OCI-LY7 (cell line): ENCODE results near the gene ANTKMT. TPM values are rescaled to one million over a fixed set of nuclear protein-coding genes. Genes with fewer than 3 reads are reported as not detected.

ENCODE experiments used
- BruUV-seq: library from RNA; stranded (reverse); fragments of 400-500 nt; replicated peaks from 2 replicates; lab custom pipeline; 2021; lab: Mats Ljungman, UMichigan
- CTCF ChIA-PET: fragments of 300-600 bp; sonication (Branson Sonifier 250); formaldehyde crosslinking; loops from one replicate; lab custom pipeline; 2022; ENCODE audit warnings: antibody characterized with exemption; ENCODE audit not compliant: unreplicated experiment; lab: Charles Lee
- POLR2A ChIA-PET: fragments of 300-600 bp; sonication (Branson Sonifier 250); formaldehyde crosslinking; loops from one replicate; lab custom pipeline; 2022; ENCODE audit warnings: antibody characterized with exemption; lab: Charles Lee
- DNase-seq: peaks from one replicate; pipeline ENCODE4 v3.0.0-alpha.2; 2015; ENCODE audit warnings: low spot score
- H2AFZ ChIP-seq: fragments of 200-600 bp; sonication (generic), shearing (Covaris generic); 2 replicates; pipeline ENCODE4 v1.6.1; 2014; ENCODE audit warnings: mild to moderate bottlenecking, antibody characterized with exemption, low read length, moderate library complexity
- H3K27ac ChIP-seq: fragments of 200-600 bp; sonication (generic); 2 replicates; pipeline ENCODE4 v1.5.1; 2014; ENCODE audit warnings: mixed run types, low read depth, mild to moderate bottlenecking, moderate library complexity, low read length, inconsistent platforms; ENCODE audit not compliant: poor library complexity, severe bottlenecking
- H3K36me3 ChIP-seq: fragments of 200-600 bp; sonication (generic); 2 replicates; pipeline ENCODE4 v1.6.1; 2014; ENCODE audit warnings: mild to moderate bottlenecking, antibody characterized with exemption, low read length, moderate library complexity, mixed read lengths; ENCODE audit not compliant: insufficient read depth
- H3K4me1 ChIP-seq: fragments of 200-600 bp; sonication (generic); 2 replicates; pipeline ENCODE4 v1.5.1; 2014; ENCODE audit warnings: mild to moderate bottlenecking, low read length; ENCODE audit not compliant: insufficient read depth, poor library complexity, severe bottlenecking
- H3K4me2 ChIP-seq: fragments of 200-600 bp; sonication (generic); 2 replicates; pipeline ENCODE4 v1.6.1; 2014; ENCODE audit warnings: mild to moderate bottlenecking, low read length
- H3K4me3 ChIP-seq: fragments of 200-600 bp; sonication (generic); 2 replicates; pipeline ENCODE4 v1.5.1; 2014; ENCODE audit warnings: mild to moderate bottlenecking, low read depth, low read length; ENCODE audit not compliant: poor library complexity, severe bottlenecking
- H3K79me2 ChIP-seq: fragments of 200-600 bp; sonication (generic); 2 replicates; pipeline ENCODE4 v1.6.1; 2016; ENCODE audit warnings: low read depth, mild to moderate bottlenecking, low read length, moderate library complexity, mixed read lengths; ENCODE audit not compliant: insufficient read depth
- H3K9me2 ChIP-seq: fragments of 200-600 bp; sonication (generic); 2 replicates; pipeline ENCODE4 v1.6.1; 2016; ENCODE audit warnings: mild to moderate bottlenecking, low read length, mixed read lengths; ENCODE audit not compliant: insufficient read depth
- H3K9me3 ChIP-seq: fragments of 200-600 bp; sonication (generic); 2 replicates; pipeline ENCODE4 v1.6.1; 2014; ENCODE audit warnings: mild to moderate bottlenecking, mixed run types, low read length, mixed read lengths
- H4K20me1 ChIP-seq: fragments of 200-600 bp; sonication (generic); 2 replicates; pipeline ENCODE4 v1.6.1; 2014; ENCODE audit warnings: mild to moderate bottlenecking, antibody characterized with exemption, low read length, moderate library complexity, mixed read lengths; ENCODE audit not compliant: insufficient read depth
- EZH2phosphoT487 ChIP-seq: fragments of 200-600 bp; sonication (generic); IDR thresholded peaks from 2 replicates; pipeline ENCODE4 v1.6.1; 2018; ENCODE audit warnings: low read depth, borderline replicate concordance, mild to moderate bottlenecking, mixed run types, antibody characterized with exemption, low read length, moderate library complexity, mixed read lengths
- intact Hi-C: fragments of 100-400 bp; cut with micrococcal nuclease; formaldehyde crosslinking; loops from one replicate; pipeline ENCODE4 v1.10.0; 2022; ENCODE audit not compliant: unreplicated experiment
- total RNA-seq, 2 experiments: library from RNA; depleted of rRNA in 1 of 2; stranded (reverse); fragments of >200 nt in 1 of 2; shearing (Covaris generic) in 1 of 2; gene quantifications; 2 replicates each; pipeline ENCODE4 v1.2.3, GENCODE V29; 2014 to 2022
- TF ChIP-seq, protein P1 (sequence below): fragments of 200-600 bp; sonication (generic); conservative IDR thresholded peaks from 2 replicates; pipeline ENCODE4 v1.5.1; 2014; ENCODE audit warnings: mild to moderate bottlenecking, antibody characterized with exemption, low read length, moderate library complexity, mixed read lengths

The ANTKMT gene
- total RNA-seq, 2 experiments from 2014 or later, result 46.5 to 51.3 TPM

DNA sequence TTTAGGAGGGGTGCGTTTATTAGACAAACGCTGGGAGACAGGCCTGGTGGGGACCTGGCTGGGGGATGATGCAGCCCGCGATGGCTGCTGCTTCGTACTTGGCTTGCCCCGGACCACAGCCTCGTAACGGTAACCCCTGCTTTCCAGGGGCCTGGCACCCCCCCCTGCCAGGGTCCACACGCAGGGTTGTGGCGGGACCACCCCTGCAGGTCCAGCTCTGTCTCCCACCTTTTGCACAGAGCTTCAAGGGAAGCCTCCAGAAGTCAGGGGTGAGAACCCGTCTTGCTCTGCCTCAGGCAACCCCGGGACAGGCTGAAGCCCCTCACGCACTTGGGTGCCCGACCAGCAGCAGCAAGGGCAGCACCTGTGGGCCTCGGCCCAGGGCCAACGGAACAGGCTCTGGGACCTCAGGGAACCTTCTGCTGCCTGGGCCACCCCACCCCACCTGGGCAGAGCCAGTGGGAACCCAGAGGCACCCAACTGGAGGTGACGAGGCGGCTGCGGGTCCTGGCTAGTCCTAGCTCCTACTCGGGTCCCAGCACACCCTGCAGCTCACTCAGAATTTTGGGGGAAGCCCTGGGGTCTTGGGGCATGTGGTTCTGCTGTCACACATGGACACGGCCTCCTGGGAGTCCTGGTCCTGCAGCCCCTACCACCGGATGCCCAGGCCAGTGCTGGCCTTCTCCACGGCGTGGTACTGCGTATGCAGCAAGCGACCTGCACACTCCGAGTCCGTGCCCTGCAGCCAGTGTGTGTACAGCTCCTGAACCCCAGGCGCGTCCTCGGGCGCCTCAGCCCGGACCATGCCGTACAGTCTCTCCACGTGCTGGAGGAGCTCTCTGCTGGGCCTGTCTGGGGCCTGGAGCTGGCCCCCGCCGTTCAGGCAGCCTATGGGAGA is 9.1 kb downstream of the ANTKMT start:
- CTCF ChIA-PET, result no interaction called here
- Histone ChIP-seq H3K79me2 (no peaks in the 10 kb centered on the region), H2AFZ (no peak overlapping the region), H3K36me3 (peaks cover 56% of the 10 kb centered on the region), H4K20me1 (no peaks in the 10 kb centered on the region), H3K9me2 (no peaks in the 10 kb centered on the region), H3K27ac (no peak overlapping the region), H3K4me1 (peaks cover 13% of the 10 kb centered on the region), H3K4me3 (no peak overlapping the region), H3K4me2 (no peak overlapping the region), H3K9me3 (no peaks in the 10 kb centered on the region)
- no TSS peak for BruUV-seq
- POLR2A ChIA-PET, result interaction anchor here (1.3 kb wide), 1 partner anchor 9 kb away, joined by 4 read pairs; the partner anchor contains the start of gene ANTKMT
- no peak for TF ChIP-seq EZH2phosphoT487
- TF ChIP-seq, protein P1, sequence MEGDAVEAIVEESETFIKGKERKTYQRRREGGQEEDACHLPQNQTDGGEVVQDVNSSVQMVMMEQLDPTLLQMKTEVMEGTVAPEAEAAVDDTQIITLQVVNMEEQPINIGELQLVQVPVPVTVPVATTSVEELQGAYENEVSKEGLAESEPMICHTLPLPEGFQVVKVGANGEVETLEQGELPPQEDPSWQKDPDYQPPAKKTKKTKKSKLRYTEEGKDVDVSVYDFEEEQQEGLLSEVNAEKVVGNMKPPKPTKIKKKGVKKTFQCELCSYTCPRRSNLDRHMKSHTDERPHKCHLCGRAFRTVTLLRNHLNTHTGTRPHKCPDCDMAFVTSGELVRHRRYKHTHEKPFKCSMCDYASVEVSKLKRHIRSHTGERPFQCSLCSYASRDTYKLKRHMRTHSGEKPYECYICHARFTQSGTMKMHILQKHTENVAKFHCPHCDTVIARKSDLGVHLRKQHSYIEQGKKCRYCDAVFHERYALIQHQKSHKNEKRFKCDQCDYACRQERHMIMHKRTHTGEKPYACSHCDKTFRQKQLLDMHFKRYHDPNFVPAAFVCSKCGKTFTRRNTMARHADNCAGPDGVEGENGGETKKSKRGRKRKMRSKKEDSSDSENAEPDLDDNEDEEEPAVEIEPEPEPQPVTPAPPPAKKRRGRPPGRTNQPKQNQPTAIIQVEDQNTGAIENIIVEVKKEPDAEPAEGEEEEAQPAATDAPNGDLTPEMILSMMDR, result no peak
- intact Hi-C loops, result no loop called here
- DNase-seq, result no peak

DNA sequence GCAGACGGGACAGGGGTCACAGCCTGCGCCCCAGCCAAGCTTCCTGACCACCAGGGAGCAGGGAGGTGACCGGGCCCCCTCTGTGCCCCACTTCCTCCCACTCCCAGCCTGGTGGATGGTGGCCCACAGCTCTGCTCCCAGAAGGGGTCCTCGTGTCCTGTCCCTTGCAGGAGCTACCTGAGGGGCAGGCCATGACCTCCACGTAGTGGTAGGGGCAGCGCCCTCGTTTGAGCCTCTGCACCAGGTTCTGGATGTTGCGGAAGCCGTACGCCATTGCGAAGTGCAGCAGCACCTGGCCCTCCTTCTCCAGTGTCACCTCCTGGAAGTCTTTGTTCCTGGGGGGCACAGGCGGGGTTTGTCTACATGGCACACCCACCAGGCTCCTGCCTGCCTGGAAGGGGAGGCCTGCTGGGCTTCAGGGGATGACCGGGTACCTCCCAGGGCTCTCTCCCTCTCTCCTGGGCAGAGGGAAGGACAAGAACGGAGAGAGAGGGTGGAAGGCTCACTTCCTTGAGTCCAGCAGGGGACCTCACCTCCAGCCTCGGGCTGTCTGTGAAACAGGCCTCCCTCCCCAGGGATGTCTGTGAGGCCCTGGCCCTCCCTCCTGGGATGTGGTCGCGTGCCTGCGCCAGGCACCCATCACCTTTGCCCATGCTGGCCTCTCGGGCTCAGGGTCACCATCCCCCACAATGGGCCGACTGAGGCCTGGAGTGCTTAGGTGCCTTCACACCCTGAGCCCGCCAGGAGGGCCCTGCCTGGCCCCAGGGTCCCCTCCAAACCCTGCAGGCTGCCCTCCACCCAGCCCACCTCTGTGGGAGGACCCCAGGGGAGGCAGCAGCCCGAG is 9.9 kb downstream of the ANTKMT start:
- H3K27ac ChIP-seq, result no peak overlapping the region
- H4K20me1 ChIP-seq, result no peaks in the 10 kb centered on the region
- no TSS peak for BruUV-seq
- H2AFZ ChIP-seq, result no peak overlapping the region
- TF ChIP-seq, protein P1, result no peak
- no peak for TF ChIP-seq EZH2phosphoT487
- H3K4me1 ChIP-seq, result peaks cover 18% of the 10 kb centered on the region
- no peak overlapping the region for H3K4me2 ChIP-seq
- no peaks in the 10 kb centered on the region for H3K9me3 ChIP-seq
- H3K9me2 ChIP-seq, result no peaks in the 10 kb centered on the region
- peaks cover 64% of the 10 kb centered on the region for H3K36me3 ChIP-seq
- ChIA-PET CTCF (no interaction called here), POLR2A (interaction anchor here (1.3 kb wide), 1 partner anchor 10 kb away, joined by 4 read pairs; the partner anchor contains the start of gene ANTKMT)
- peaks cover 3% of the 10 kb centered on the region; the same call in 1 of the 2 replicates for H3K79me2 ChIP-seq
- no peak overlapping the region for H3K4me3 ChIP-seq
- intact Hi-C loops, result no loop called here
- DNase-seq, result no peak
